Measurements from ENCODE around the gene STK4. TPM values are rescaled to one million over a fixed set of nuclear protein-coding genes. Genes with fewer than 3 reads are reported as not detected.

The STK4 gene
- total and polyA plus RNA-seq, 2 of the 8 experiments (the other 6 are each of a cell fraction or from before 2014, with no cell fraction given) = 12.0 to 34.3 TPM

GRCh38 chr20:45100563-45101245, 134.4 kb downstream of the STK4 start, which contains the start of gene KCNS1 (continued):
- no peak for TF ChIP-seq CHD7 (IDR thresholded peaks at IDR 0.05; ENCODE audit: insufficient replicate concordance, low read length)
- no peak for TF ChIP-seq KDM1A (IDR thresholded peaks at IDR 0.05; ENCODE audit: borderline replicate concordance, low read length)
- TF ChIP-seq TEAD4 (IDR thresholded peaks at IDR 0.05; ENCODE audit: low read depth, low read length) = no peak
- no peak for TF ChIP-seq ATF2 (IDR thresholded peaks at IDR 0.05; ENCODE audit: low read length)
- TF ChIP-seq BACH1 (IDR thresholded peaks at IDR 0.05; ENCODE audit: low read length) = no peak
- peak; percentile 66 for TF ChIP-seq KDM4A (IDR thresholded peaks at IDR 0.05; ENCODE audit: low read depth, low read length, severe bottlenecking)
- TF ChIP-seq TAF1 (IDR thresholded peaks at IDR 0.05; ENCODE audit: low read depth, low read length) = peak; percentile 57; the same call in 1 of the 2 replicates
- no peak for TF ChIP-seq SUZ12 (IDR thresholded peaks at IDR 0.05; ENCODE audit: low read length)

Measured in H1 (cell line).